ENCODE data around the gene ACOX3. TPM values are rescaled to one million over a fixed set of nuclear protein-coding genes. Genes with fewer than 3 reads are reported as not detected.

The ACOX3 gene
- total RNA-seq, 1 donor from 2014 or later = 23.8 TPM

DNA sequence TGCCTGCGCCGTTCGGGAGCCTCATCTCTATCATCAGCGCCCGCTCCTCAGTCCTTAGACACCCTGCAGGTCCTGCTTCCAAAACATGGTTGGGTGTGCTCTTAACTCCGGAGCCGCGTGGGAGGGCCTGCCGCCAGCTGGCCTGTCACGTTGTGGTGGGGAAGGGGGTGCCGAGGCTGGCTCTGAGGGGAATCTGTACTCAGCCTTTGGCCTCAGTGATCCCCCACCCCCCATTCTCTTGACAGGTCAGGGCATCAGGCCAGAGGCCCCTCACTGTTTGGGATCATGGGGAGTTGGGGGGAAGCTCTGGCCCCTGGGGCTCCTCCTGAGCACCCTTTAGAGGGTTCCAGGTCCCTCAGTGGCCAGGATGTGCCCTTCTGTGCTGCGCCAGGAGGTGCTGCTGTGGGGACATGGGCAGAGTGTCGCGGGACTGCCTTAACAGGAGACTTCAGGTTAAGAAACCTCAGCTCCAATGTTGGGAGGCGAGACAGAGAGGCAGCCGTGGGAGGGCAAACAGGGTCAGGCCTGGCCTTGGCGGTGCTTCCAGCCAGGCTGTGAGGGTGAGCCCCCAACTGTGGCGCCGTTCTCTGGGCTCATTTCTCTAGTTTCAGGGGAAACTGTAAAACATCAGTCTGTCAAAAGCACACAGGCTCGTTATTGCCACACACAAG lies 33.5 kb upstream of the ACOX3 start:
- Mint-ChIP-seq H3K4me3 (ENCODE audit: unreplicated experiment) (no peak overlapping the region), H3K9me3 (ENCODE audit: unreplicated experiment) (peaks cover 5% of the 10 kb centered on the region), H3K36me3 (ENCODE audit: unreplicated experiment) (no peaks in the 10 kb centered on the region), H3K27me3 (ENCODE audit: unreplicated experiment) (peaks cover 3% of the 10 kb centered on the region), H3K27ac (ENCODE audit: unreplicated experiment) (no peak overlapping the region), H3K4me1 (ENCODE audit: low read depth, unreplicated experiment) (peaks cover 8% of the 10 kb centered on the region)
- TF ChIP-seq, protein P1, sequence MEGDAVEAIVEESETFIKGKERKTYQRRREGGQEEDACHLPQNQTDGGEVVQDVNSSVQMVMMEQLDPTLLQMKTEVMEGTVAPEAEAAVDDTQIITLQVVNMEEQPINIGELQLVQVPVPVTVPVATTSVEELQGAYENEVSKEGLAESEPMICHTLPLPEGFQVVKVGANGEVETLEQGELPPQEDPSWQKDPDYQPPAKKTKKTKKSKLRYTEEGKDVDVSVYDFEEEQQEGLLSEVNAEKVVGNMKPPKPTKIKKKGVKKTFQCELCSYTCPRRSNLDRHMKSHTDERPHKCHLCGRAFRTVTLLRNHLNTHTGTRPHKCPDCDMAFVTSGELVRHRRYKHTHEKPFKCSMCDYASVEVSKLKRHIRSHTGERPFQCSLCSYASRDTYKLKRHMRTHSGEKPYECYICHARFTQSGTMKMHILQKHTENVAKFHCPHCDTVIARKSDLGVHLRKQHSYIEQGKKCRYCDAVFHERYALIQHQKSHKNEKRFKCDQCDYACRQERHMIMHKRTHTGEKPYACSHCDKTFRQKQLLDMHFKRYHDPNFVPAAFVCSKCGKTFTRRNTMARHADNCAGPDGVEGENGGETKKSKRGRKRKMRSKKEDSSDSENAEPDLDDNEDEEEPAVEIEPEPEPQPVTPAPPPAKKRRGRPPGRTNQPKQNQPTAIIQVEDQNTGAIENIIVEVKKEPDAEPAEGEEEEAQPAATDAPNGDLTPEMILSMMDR (IDR thresholded peaks at IDR 0.05; ENCODE audit: partially characterized antibody, unreplicated experiment) = no peak
- DNase-seq = no peak

DNA sequence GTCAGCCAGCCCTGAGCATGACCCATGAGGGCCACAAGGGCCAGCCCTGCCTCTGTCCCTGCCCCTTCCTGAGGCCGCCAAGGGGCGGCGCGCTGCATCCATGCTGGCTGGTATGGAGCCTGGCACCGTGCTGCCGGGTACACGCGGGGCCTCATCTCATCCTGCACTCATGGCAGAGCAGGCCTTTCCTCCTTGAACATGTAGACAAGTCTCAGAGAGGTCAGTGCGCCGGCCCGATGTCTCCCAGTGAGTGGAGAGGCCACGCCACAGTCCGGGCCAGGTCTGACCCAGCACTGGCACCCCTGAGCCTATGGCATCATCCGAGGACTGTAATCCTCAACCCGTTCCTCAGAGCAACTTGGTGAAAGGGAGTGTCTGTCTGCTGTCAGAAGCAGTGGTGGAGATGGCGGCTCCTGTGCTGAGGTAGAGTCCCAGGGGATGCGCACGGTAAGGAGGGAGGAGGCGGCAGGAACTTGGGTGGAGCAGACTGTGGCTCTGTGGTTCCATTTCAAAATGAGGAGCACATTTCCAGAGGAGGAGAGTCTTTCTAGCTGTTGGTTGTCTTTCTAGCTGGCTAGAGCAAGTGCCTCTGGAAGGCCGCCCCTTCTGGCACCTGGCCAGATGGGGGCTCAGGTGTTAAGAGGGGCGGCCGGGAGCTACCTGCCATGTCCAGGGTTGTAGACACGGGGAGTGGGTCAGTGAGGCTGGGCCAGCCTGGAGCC lies 32.8 kb upstream of the ACOX3 start:
- Mint-ChIP-seq H3K4me3 (ENCODE audit: unreplicated experiment) (no peak overlapping the region), H3K4me1 (ENCODE audit: low read depth, unreplicated experiment) (peaks cover 7% of the 10 kb centered on the region), H3K27ac (ENCODE audit: unreplicated experiment) (no peak overlapping the region), H3K36me3 (ENCODE audit: unreplicated experiment) (no peaks in the 10 kb centered on the region), H3K9me3 (ENCODE audit: unreplicated experiment) (peaks cover 5% of the 10 kb centered on the region), H3K27me3 (ENCODE audit: unreplicated experiment) (peaks cover 3% of the 10 kb centered on the region)
- TF ChIP-seq, protein P1 (IDR thresholded peaks at IDR 0.05; ENCODE audit: partially characterized antibody, unreplicated experiment) = no peak
- DNase-seq = no peak

DNA sequence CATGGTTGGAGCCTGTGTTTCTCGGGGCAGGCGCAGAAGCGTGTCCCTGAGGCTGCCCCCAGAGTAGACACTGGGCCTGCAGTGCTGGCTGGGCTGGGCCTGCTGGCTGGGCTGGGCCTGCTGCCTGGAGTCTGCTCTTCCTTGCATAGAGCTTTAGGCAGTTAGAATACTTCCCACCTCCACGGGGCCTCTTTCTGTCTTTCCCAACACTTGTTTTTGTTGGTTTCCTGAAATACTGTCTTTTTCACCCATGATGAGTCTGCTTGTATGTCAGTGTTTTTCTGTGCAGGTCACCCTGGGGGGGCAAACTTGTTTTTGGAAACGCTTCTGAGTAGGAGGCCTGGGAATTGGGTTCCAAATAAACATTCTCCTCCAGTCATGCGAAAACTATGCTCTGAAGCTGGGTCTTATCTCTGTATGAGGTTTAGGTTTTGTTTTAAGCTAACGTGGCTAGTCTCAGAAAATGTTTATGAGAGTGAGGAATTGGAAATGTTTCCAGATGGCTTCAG lies 32.2 kb upstream of the ACOX3 start:
- no peak for DNase-seq
- Mint-ChIP-seq H3K4me1 (ENCODE audit: low read depth, unreplicated experiment) (peaks cover 7% of the 10 kb centered on the region), H3K4me3 (ENCODE audit: unreplicated experiment) (no peak overlapping the region), H3K27ac (ENCODE audit: unreplicated experiment) (no peak overlapping the region), H3K36me3 (ENCODE audit: unreplicated experiment) (no peaks in the 10 kb centered on the region), H3K9me3 (ENCODE audit: unreplicated experiment) (peaks cover 5% of the 10 kb centered on the region), H3K27me3 (ENCODE audit: unreplicated experiment) (peaks cover 3% of the 10 kb centered on the region)
- TF ChIP-seq, protein P1 (IDR thresholded peaks at IDR 0.05; ENCODE audit: partially characterized antibody, unreplicated experiment) = no peak

DNA sequence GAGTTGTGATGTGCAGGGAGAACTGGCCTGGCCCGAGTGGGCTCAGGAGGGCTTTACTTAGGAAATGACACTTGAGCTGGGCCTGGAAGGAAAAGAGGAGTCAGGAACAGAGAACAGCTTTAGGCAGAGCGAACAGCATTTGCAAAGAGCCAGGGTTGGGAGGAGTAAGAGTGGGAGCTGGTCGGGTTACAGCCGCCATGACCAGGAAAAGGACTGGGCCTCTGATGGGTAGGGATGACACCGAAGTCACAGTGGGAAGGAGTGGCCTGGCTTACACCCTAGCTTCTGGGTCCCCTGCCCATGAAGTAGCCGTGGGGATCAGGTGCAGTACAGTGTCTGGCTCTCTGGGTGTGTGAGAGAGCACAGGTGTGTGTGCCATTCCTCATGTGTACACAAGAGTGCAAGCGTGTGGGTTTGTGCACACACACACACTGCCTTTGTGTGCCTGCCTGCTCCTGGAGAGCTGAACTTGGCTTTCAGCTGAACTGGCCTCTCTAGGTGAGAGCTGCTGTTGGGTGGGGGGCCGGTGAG lies 31.7 kb upstream of the ACOX3 start:
- Mint-ChIP-seq H3K27me3 (ENCODE audit: unreplicated experiment) (peaks cover 3% of the 10 kb centered on the region), H3K4me1 (ENCODE audit: low read depth, unreplicated experiment) (peaks cover 7% of the 10 kb centered on the region), H3K4me3 (ENCODE audit: unreplicated experiment) (no peak overlapping the region), H3K27ac (ENCODE audit: unreplicated experiment) (no peak overlapping the region), H3K9me3 (ENCODE audit: unreplicated experiment) (peaks cover 5% of the 10 kb centered on the region), H3K36me3 (ENCODE audit: unreplicated experiment) (no peaks in the 10 kb centered on the region)
- TF ChIP-seq, protein P1 (IDR thresholded peaks at IDR 0.05; ENCODE audit: partially characterized antibody, unreplicated experiment) = no peak
- no peak for DNase-seq

All from glutamatergic neuron (in vitro differentiated cells).